PC-9 (cell line): ENCODE data around the gene ANXA6.

Experiments
- CTCF ChIP-seq: fragments of 200-600 bp; sonication (generic); conservative IDR thresholded peaks from 2 replicates; pipeline ENCODE4 v1.6.1; 2017; ENCODE audit warnings: mixed run types, antibody characterized with exemption, mild to moderate bottlenecking, moderate library complexity
- EZH2 ChIP-seq: fragments of 200-600 bp; sonication (generic); IDR thresholded peaks from 2 replicates; pipeline ENCODE4 v1.8.0; 2017; ENCODE audit warnings: antibody characterized with exemption, low read depth

DNA sequence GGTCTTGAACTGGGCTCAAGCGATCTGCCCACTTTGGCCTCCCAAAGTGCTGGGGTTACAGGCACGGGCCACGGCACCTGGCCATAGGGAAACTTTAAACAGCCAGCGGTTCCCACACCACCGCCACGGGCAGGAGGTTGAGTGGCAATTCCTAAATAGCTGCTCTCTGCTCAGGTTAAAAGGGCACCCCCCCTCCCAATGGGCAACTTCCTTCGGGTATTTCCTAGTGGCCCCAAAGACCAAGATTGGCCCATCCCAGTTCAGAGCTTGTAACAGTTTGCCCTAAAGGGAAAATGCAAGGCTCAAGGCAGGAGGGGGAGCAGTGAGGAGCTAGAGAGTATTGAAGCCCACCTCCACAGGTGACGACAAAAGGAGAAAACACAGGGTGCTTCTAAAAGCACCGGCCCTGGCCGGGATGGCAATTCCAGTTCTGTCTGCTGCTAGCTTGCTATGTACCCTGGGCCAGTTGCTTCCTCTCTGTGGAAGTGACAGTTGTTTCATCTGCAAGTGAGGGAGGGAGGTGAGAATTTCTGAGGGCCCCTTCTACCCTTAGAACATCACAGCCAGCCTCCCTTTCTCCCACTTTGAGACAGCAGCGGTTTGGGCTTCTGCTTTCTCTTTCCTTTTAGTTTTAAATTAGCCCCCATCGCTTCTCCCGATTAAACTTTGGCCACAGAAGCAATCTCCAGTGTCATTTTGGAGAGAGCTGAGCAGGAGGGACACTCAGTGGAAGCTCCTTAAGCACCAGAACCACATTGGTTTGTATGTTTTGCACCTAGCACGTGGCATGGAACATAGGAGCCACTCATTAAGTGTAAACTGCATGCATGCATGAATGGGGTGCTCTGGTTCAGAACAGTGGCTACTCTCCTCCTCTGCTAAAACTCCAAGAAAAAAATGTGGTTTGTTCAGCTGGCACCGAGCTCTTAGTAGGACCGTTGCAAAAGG, 59.5 kb downstream of the ANXA6 start:
- TF ChIP-seq CTCF, result no peak
- no peak for TF ChIP-seq EZH2
